IPS DF 19.7 (cell line): Measurements from ENCODE around the gene HLA-DPB1.
"Not testable (repeated sequence)": the region's sequence is repeated elsewhere in the genome, so short reads cannot be mapped to it uniquely, and the experiment has no call there.

ENCODE experiments used
- DNase-seq: peaks from one replicate; pipeline ENCODE4 v3.0.0-alpha.2; 2013; ENCODE audit warnings: low read depth, low spot score

Gene HLA-DPB1

GRCh38 chr6:33071569-33071968 is 4.2 kb upstream of the HLA-DPB1 start:
- no peak for DNase-seq

- DNase-seq = no peak
Measured at GRCh38 chr6:33072508-33073100, 3.2 kb upstream of the HLA-DPB1 start.

- peak; percentile 25 for DNase-seq
Measured at GRCh38 chr6:33073431-33073871, 2.3 kb upstream of the HLA-DPB1 start, which contains the start of gene HLA-DPA1. HLA-DPA1 (minus strand) TSS chr6:33073649.

GRCh38 chr6:33075208-33075567 is 602 bp upstream of the HLA-DPB1 start:
- no peak for DNase-seq

GRCh38 chr6:33076406-33076934 is 680 bp downstream of the HLA-DPB1 start:
- DNase-seq = no peak

GRCh38 chr6:33077908-33078307 is 2.1 kb downstream of the HLA-DPB1 start:
- DNase-seq = no peak

GRCh38 chr6:33078442-33078841 is 2.7 kb downstream of the HLA-DPB1 start:
- no peak for DNase-seq

- DNase-seq = no peak
Measured at GRCh38 chr6:33078919-33079521, 3.2 kb downstream of the HLA-DPB1 start.

GRCh38 chr6:33079580-33079979 is 3.8 kb downstream of the HLA-DPB1 start:
- DNase-seq = no peak

- peak; percentile 77 for DNase-seq
Measured at GRCh38 chr6:33080127-33081089, 4.6 kb downstream of the HLA-DPB1 start.

GRCh38 chr6:33081098-33081824 is 5.5 kb downstream of the HLA-DPB1 start:
- no peak for DNase-seq

- DNase-seq = no peak
Measured at GRCh38 chr6:33082702-33083101, 6.9 kb downstream of the HLA-DPB1 start.

GRCh38 chr6:33085627-33086026 is 9.8 kb downstream of the HLA-DPB1 start:
- DNase-seq = no peak

GRCh38 chr6:33088258-33088930 is 12.6 kb downstream of the HLA-DPB1 start:
- DNase-seq = no peak

GRCh38 chr6:33088931-33089620 is 13.3 kb downstream of the HLA-DPB1 start:
- DNase-seq = no peak

GRCh38 chr6:33091957-33092356 is 16.2 kb downstream of the HLA-DPB1 start:
- no peak for DNase-seq

GRCh38 chr6:33092385-33092784 is 16.6 kb downstream of the HLA-DPB1 start:
- no peak for DNase-seq

- no peak for DNase-seq
Measured at GRCh38 chr6:33093855-33094254, 18.1 kb downstream of the HLA-DPB1 start.

- no peak for DNase-seq
Measured at GRCh38 chr6:33095681-33096080, 19.9 kb downstream of the HLA-DPB1 start.

- DNase-seq = not testable (repeated sequence)
Measured at GRCh38 chr6:33101121-33101737, 25.4 kb downstream of the HLA-DPB1 start.
